Measurements from ENCODE around the gene CCDC54.
"Not testable (repeated sequence)": the region's sequence is repeated elsewhere in the genome, so short reads cannot be mapped to it uniquely, and the experiment has no call there.

CCDC54 gene

GRCh38 chr3:107377151-107377550 is at the start of gene CCDC54:
Gene CCDC54, plus strand, starts transcription at chr3:107377439. Its CDS starts 149 bp downstream, at chr3:107377588.
- no peak within 1 kb of the TSS for H3K4me3 Mint-ChIP-seq
- CTCF ChIA-PET, result no interaction called here

GRCh38 chr3:107328069-107328468 is 49.2 kb upstream of the CCDC54 start:
- CTCF ChIA-PET, result no interaction called here
- no peaks in the 10 kb centered on the region for H3K36me3 Mint-ChIP-seq
- H3K4me3 Mint-ChIP-seq, result no peak overlapping the region
- no peaks in the 10 kb centered on the region for H3K4me1 Mint-ChIP-seq
- no peak for DNase-seq
- no peak overlapping the region for H3K27ac Mint-ChIP-seq
- peaks cover 3% of the 10 kb centered on the region for H3K27me3 Mint-ChIP-seq
- no peaks in the 10 kb centered on the region for H3K9me3 Mint-ChIP-seq

More at GRCh38 chr3:107377151-107377550, at the start of gene CCDC54:
- no peaks in the 10 kb centered on the region for H3K36me3 Mint-ChIP-seq
- no peaks in the 10 kb centered on the region for H3K4me1 Mint-ChIP-seq
- no peak for DNase-seq
- H3K27me3 Mint-ChIP-seq, result peaks cover 21% of the 10 kb centered on the region
- no peaks in the 10 kb centered on the region for H3K9me3 Mint-ChIP-seq
- H3K27ac Mint-ChIP-seq, result no peak within 1 kb of the TSS

GRCh38 chr3:107329088-107329487 is 48.2 kb upstream of the CCDC54 start:
- no peak for DNase-seq
- Mint-ChIP-seq H3K9me3 (no peaks in the 10 kb centered on the region), H3K27me3 (peaks cover 3% of the 10 kb centered on the region), H3K36me3 (no peaks in the 10 kb centered on the region), H3K27ac (no peak overlapping the region), H3K4me1 (no peaks in the 10 kb centered on the region), H3K4me3 (no peak overlapping the region)
- CTCF ChIA-PET, result no interaction called here

GRCh38 chr3:107339690-107340089 is 37.5 kb upstream of the CCDC54 start:
- H3K36me3 Mint-ChIP-seq, DNase-seq, H3K9me3 Mint-ChIP-seq, CTCF ChIA-PET, H3K27me3 Mint-ChIP-seq, H3K27ac Mint-ChIP-seq, H3K4me1 Mint-ChIP-seq, H3K4me3 Mint-ChIP-seq: not testable (repeated sequence)

- no peaks in the 10 kb centered on the region for H3K36me3 Mint-ChIP-seq
- H3K27ac Mint-ChIP-seq, result no peak overlapping the region
- H3K9me3 Mint-ChIP-seq, result no peaks in the 10 kb centered on the region
- CTCF ChIA-PET, result interaction anchor here (1.0 kb wide), 1 partner anchor 76 kb away, joined by 3 read pairs; no protein-coding TSS in a partner anchor
- no peaks in the 10 kb centered on the region for H3K4me1 Mint-ChIP-seq
- no peak for DNase-seq
- no peaks in the 10 kb centered on the region for H3K27me3 Mint-ChIP-seq
- no peak overlapping the region for H3K4me3 Mint-ChIP-seq
Observed at GRCh38 chr3:107344722-107345121, 32.5 kb upstream of the CCDC54 start.

GRCh38 chr3:107345822-107346405 is 31.3 kb upstream of the CCDC54 start:
- no peaks in the 10 kb centered on the region for H3K36me3 Mint-ChIP-seq
- CTCF ChIA-PET, result no interaction called here
- H3K27ac Mint-ChIP-seq, result no peak overlapping the region
- H3K4me3 Mint-ChIP-seq, result no peak overlapping the region
- H3K4me1 Mint-ChIP-seq, result no peaks in the 10 kb centered on the region
- H3K9me3 Mint-ChIP-seq, result no peaks in the 10 kb centered on the region
- H3K27me3 Mint-ChIP-seq, result no peaks in the 10 kb centered on the region
- DNase-seq, result no peak

- no peak overlapping the region for H3K4me3 Mint-ChIP-seq
- H3K4me1 Mint-ChIP-seq, result no peaks in the 10 kb centered on the region
- DNase-seq, result no peak
- no peaks in the 10 kb centered on the region for H3K27me3 Mint-ChIP-seq
- CTCF ChIA-PET, result no interaction called here
- H3K9me3 Mint-ChIP-seq, result no peaks in the 10 kb centered on the region
- H3K36me3 Mint-ChIP-seq, result no peaks in the 10 kb centered on the region
- no peak overlapping the region for H3K27ac Mint-ChIP-seq
Observed at GRCh38 chr3:107346564-107346963, 30.7 kb upstream of the CCDC54 start.

GRCh38 chr3:107347751-107348150 is 29.5 kb upstream of the CCDC54 start:
- Mint-ChIP-seq H3K36me3 (no peaks in the 10 kb centered on the region), H3K4me1 (no peaks in the 10 kb centered on the region), H3K9me3 (no peaks in the 10 kb centered on the region), H3K27me3 (no peaks in the 10 kb centered on the region), H3K27ac (no peak overlapping the region), H3K4me3 (no peak overlapping the region)
- CTCF ChIA-PET, result no interaction called here
- DNase-seq, result no peak

GRCh38 chr3:107356706-107357105 is 20.5 kb upstream of the CCDC54 start:
- Mint-ChIP-seq H3K4me1 (no peaks in the 10 kb centered on the region), H3K27ac (no peak overlapping the region), H3K4me3 (no peak overlapping the region), H3K27me3 (no peaks in the 10 kb centered on the region), H3K36me3 (no peaks in the 10 kb centered on the region), H3K9me3 (no peaks in the 10 kb centered on the region)
- CTCF ChIA-PET, result no interaction called here
- DNase-seq, result no peak

GRCh38 chr3:107361633-107362032 is 15.6 kb upstream of the CCDC54 start:
- H3K4me3 Mint-ChIP-seq, result no peak overlapping the region
- CTCF ChIA-PET, result no interaction called here
- H3K4me1 Mint-ChIP-seq, result no peaks in the 10 kb centered on the region
- H3K36me3 Mint-ChIP-seq, result no peaks in the 10 kb centered on the region
- no peak for DNase-seq
- no peak overlapping the region for H3K27ac Mint-ChIP-seq
- H3K9me3 Mint-ChIP-seq, result peaks cover 2% of the 10 kb centered on the region
- peaks cover 9% of the 10 kb centered on the region for H3K27me3 Mint-ChIP-seq

- Mint-ChIP-seq H3K4me3 (no peak overlapping the region), H3K4me1 (peaks cover 6% of the 10 kb centered on the region), H3K9me3 (peaks cover 2% of the 10 kb centered on the region), H3K27me3 (peaks cover 14% of the 10 kb centered on the region), H3K27ac (no peak overlapping the region), H3K36me3 (no peaks in the 10 kb centered on the region)
- CTCF ChIA-PET, result no interaction called here
- no peak for DNase-seq
Observed at GRCh38 chr3:107365051-107365450, 12.2 kb upstream of the CCDC54 start.

GRCh38 chr3:107366766-107367165 is 10.5 kb upstream of the CCDC54 start:
- no peak overlapping the region for H3K4me3 Mint-ChIP-seq
- H3K36me3 Mint-ChIP-seq, result no peaks in the 10 kb centered on the region
- DNase-seq, result no peak
- H3K27me3 Mint-ChIP-seq, result peaks cover 14% of the 10 kb centered on the region
- CTCF ChIA-PET, result no interaction called here
- peaks cover 2% of the 10 kb centered on the region for H3K9me3 Mint-ChIP-seq
- H3K27ac Mint-ChIP-seq, result no peak overlapping the region
- H3K4me1 Mint-ChIP-seq, result peaks cover 6% of the 10 kb centered on the region

GRCh38 chr3:107367353-107367752 is 9.9 kb upstream of the CCDC54 start:
- Mint-ChIP-seq H3K9me3 (peaks cover 2% of the 10 kb centered on the region), H3K27me3 (peaks cover 16% of the 10 kb centered on the region), H3K4me3 (no peak overlapping the region), H3K4me1 (peaks cover 6% of the 10 kb centered on the region), H3K36me3 (no peaks in the 10 kb centered on the region), H3K27ac (no peak overlapping the region)
- DNase-seq, result no peak
- CTCF ChIA-PET, result interaction anchor here (1.0 kb wide), 1 partner anchor 54 kb away, joined by 3 read pairs; no protein-coding TSS in a partner anchor

GRCh38 chr3:107368654-107369398 is 8.4 kb upstream of the CCDC54 start:
- no peak overlapping the region for H3K27ac Mint-ChIP-seq
- CTCF ChIA-PET, result no interaction called here
- H3K9me3 Mint-ChIP-seq, result peaks cover 2% of the 10 kb centered on the region
- DNase-seq, result no peak
- H3K27me3 Mint-ChIP-seq, result peaks cover 17% of the 10 kb centered on the region
- H3K36me3 Mint-ChIP-seq, result no peaks in the 10 kb centered on the region
- H3K4me1 Mint-ChIP-seq, result peaks cover 6% of the 10 kb centered on the region
- no peak overlapping the region for H3K4me3 Mint-ChIP-seq

- peaks cover 14% of the 10 kb centered on the region for H3K27me3 Mint-ChIP-seq
- H3K27ac Mint-ChIP-seq, result no peak overlapping the region
- H3K36me3 Mint-ChIP-seq, result no peaks in the 10 kb centered on the region
- no peak for DNase-seq
- CTCF ChIA-PET, result no interaction called here
- peaks cover 2% of the 10 kb centered on the region for H3K9me3 Mint-ChIP-seq
- H3K4me1 Mint-ChIP-seq, result peaks cover 6% of the 10 kb centered on the region
- H3K4me3 Mint-ChIP-seq, result no peak overlapping the region
Observed at GRCh38 chr3:107369791-107370190, 7.4 kb upstream of the CCDC54 start.

All from activated naive CD4-positive, alpha-beta T cell treated with anti-CD3 and anti-CD28 coated beads, Interleukin-2, amount 10 ng/mL, durations not matched to agents 7 days and 5 days (primary cell).